GM10266 (cell line): ENCODE results near the gene CFAP57.
A peak's percentile ranks its signal among the peaks of the same experiment; 100 is the strongest.

Experiments used
- DNase-seq: peaks from one replicate; pipeline ENCODE4 v3.0.0; 2012; ENCODE audit errors: extremely low spot score
- TF ChIP-seq, protein P1 (sequence below): IDR thresholded peaks from 2 replicates; pipeline ENCODE4 v1.5.1; 2012; ENCODE audit warnings: mild to moderate bottlenecking, low read depth; ENCODE audit not compliant: control insufficient read depth, insufficient read depth; ENCODE audit errors: missing control alignments

Gene CFAP57

GRCh38 chr1:43225168-43225567, 53.0 kb downstream of the CFAP57 start:
- TF ChIP-seq, protein P1, sequence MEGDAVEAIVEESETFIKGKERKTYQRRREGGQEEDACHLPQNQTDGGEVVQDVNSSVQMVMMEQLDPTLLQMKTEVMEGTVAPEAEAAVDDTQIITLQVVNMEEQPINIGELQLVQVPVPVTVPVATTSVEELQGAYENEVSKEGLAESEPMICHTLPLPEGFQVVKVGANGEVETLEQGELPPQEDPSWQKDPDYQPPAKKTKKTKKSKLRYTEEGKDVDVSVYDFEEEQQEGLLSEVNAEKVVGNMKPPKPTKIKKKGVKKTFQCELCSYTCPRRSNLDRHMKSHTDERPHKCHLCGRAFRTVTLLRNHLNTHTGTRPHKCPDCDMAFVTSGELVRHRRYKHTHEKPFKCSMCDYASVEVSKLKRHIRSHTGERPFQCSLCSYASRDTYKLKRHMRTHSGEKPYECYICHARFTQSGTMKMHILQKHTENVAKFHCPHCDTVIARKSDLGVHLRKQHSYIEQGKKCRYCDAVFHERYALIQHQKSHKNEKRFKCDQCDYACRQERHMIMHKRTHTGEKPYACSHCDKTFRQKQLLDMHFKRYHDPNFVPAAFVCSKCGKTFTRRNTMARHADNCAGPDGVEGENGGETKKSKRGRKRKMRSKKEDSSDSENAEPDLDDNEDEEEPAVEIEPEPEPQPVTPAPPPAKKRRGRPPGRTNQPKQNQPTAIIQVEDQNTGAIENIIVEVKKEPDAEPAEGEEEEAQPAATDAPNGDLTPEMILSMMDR, result no peak
- DNase-seq, result no peak

DNA sequence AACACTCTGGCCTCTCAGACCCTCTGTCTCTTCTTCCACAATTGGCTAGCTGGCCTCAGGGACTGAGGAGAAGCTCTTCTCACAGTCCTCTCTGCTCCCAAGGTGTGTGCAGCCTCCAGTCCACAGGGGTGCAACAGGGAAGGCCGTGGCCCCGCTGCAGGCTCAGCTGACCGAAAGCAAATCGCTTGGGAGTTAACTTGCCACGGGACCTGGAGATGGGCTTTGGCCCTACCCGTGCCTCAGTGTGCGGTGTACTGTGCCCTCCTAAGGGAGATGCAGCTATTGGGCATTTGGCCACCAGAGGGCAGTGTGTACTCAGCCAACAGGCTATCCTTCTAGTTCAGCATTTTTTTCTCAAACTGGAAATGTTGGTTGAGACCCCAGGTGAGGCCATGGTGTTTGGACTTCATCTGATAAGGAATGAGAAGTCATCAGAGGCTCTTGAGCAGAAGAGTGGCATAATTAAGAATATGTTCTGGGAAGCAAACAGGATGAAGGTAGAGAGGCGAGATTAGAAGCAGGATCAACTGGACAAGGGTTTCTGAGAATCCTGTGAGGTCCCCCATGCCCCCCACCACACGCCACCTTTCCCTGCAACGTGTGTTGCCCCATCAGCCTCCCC, 55.1 kb downstream of the CFAP57 start:
- peak; percentile 67 for DNase-seq

DNA sequence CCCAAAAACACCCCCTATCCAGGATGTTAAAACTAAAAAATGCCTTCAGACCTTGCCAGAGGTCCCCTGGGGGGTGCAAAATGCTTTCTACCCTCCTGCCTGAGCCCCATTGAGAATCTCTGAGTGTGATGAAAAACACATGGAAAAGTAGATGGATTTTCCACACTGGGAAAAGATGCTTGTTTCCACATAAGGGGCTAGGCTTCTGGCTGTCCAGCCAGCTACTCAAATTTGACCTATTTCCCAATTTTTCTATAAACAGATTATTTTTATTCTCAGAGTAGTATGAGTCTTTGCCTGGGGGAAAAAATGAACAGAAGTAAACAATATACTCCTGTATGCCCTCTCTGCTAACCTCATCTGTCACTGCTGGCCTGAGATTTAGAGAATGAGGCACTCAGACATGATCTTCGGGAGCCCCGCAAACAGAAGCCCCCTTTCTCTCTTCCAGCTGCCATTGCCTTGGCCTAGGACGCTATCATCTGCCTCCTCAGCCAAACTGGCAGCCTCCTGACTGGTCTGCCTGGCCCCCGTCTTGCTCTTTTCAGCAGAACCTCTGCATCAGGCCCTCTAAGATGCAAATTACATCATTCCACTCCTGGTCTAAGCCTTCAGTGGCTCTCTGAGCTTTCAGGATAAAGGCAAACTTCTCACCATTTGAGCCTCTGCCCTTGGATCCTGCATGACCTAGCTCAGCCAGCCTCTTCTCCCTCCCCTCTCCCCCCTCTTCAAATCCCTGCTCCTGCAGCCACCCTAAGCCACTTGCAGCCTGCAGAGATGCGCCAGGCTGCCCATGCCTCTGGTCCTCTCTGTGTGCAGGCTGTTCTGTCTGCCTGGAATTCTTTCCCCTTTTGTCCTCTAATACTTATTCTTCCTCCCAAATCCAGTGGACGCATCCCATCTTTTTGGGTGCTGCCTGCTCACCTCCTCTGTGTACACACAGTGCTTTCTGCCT, 58.0 kb downstream of the CFAP57 start:
- TF ChIP-seq, protein P1, result no peak
- no peak for DNase-seq

More for the DNA sequence above, 55.1 kb downstream of the CFAP57 start:
- TF ChIP-seq, protein P1, result peak; percentile 97

DNA sequence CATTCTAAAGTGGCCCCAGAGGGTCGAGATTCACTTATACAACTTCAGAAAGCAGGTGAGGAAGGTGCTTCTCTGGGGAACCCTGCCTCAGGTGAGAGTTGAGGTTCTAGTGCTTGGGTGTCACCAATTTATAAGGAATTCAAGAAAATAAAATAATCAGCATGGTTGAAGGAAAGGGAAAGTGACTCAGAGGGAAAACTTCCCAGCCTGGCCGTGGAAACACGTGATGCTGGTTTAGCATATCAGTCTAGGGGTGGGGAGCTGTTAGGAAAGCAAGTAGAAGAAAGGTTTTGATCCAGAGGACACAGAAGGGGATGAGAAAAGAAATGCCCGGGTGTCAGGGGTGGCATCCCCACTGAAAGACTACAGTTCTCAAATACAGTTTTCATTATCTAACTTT, 59.9 kb downstream of the CFAP57 start:
- DNase-seq, result no peak
- TF ChIP-seq, protein P1, result no peak

GRCh38 chr1:43232482-43232881, 60.4 kb downstream of the CFAP57 start:
- DNase-seq, result no peak
- TF ChIP-seq, protein P1, result no peak

DNA sequence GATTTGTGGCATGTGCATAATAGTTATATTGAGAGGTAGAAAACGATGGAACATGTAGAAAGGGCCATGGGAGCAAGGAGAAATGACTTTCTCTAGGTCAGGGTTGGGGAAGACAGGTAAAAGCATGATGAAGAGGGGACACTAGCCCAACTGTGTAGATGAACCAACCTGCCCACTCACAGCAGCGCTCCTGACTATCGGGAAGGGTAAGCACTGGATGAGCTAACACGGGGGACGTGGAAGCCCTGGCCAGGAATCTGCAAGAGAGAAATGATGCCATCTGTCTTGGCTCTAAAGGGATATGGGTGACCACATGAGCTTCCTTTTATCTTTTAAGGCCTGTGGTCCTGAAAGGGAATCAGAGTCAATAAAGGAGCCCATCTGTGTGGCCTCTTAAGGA, 61.5 kb downstream of the CFAP57 start:
- TF ChIP-seq, protein P1, result no peak
- no peak for DNase-seq

- no peak for DNase-seq
- TF ChIP-seq, protein P1, result no peak
These were observed 62.1 kb downstream of the CFAP57 start for GRCh38 chr1:43234267-43234666.
